Left kidney (tissue), 8 donors: ENCODE measurements around the gene SSX4B. TPM values are rescaled to one million over a fixed set of nuclear protein-coding genes. Genes with fewer than 3 reads are reported as not detected.
"Not testable (repeated sequence)": the region's sequence is repeated elsewhere in the genome, so short reads cannot be mapped to it uniquely, and the experiment has no call there.

ENCODE experiments used
- DNase-seq: peaks from one replicate; pipeline ENCODE4 v3.0.0-alpha.2; 2013
- long read RNA-seq, 8 donors: transcript quantifications; one replicate each; lab custom pipeline, GENCODE V29; 2026
- polyA plus RNA-seq: library from polyadenylated mRNA; unstranded; fragments of 120-200 nt; gene quantifications from one replicate; pipeline ENCODE4 v1.2.1, GENCODE V29; 2013; ENCODE audit not compliant: insufficient read length

The SSX4B gene, protein sequence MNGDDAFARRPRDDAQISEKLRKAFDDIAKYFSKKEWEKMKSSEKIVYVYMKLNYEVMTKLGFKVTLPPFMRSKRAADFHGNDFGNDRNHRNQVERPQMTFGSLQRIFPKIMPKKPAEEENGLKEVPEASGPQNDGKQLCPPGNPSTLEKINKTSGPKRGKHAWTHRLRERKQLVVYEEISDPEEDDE
- polyA plus RNA-seq = not detected
- long read RNA-seq, donor 1 = 0 reads
- long read RNA-seq, donor 2 = 0 reads
- long read RNA-seq, donor 3 = 0 reads
- long read RNA-seq, donor 4 = 0 reads
- long read RNA-seq, donor 5 = 0 reads
- long read RNA-seq, donor 6 = 0 reads
- long read RNA-seq, donor 7 = 0 reads
- long read RNA-seq, donor 8 = 0 reads

GRCh38 chrX:48411860-48412259, at the start of gene SSX4B:
Gene SSX4B, minus strand, starts transcription at chrX:48411960. Its CDS starts 588 bp downstream, at chrX:48411372.
- DNase-seq = not testable (repeated sequence)

DNA sequence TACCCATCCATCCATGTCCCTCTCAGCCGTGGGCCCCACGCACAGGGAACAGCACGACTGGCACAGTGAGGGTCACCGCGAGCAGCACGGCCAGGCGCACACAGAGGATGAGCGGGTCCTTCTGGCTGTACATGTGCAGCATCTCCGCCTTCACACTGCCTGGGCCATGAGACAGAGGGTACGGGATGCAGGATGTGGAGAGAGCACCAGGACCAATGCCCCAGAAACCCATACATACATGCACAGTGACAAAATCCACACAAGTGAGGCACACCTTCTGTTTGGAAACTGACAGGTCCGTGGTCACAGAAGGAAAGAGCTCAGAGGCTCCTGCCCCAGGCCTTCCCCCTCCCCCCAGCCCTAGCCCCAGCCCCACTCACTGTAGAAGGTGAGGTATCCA, 48.8 kb upstream of the SSX4B start:
- no peak for DNase-seq

- no peak for DNase-seq
Measured at GRCh38 chrX:48460031-48460430, 48.3 kb upstream of the SSX4B start.

- no peak for DNase-seq
Measured at GRCh38 chrX:48459483-48459882, 47.7 kb upstream of the SSX4B start.

- no peak for DNase-seq
Measured at GRCh38 chrX:48458711-48459110, 47.0 kb upstream of the SSX4B start.

DNA sequence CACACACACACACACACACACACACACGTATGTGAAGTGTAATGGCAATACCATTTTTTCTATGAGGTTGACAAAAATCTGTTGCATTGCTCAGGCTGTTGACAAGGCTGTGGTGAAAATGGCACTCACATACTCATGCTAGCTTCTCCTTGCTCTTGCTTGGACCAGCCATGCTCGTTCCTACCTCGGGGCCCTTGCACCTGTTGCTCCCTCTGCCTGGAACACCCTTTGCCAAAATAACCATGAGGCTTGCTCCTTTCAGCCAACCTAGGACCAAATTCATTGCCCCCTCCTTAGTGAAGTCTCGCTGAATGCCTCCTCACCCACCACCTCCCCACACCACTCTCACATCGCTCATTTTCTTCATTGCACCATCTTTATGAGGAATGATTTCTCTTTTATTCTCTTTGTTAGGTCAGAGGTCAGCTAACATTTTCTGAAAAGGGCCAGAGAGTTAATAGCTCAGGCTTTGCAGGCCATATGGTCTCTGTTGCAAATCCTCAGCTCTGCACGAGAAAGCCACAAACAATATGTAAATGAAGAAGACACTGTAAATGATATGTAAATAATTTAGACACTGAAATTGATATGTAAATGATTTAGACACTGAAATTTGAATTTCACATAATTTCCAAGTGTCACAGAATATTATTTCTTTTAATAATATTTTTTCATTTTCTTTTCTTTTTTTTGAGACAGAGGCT, 45.0 kb upstream of the SSX4B start:
- no peak for DNase-seq

DNA sequence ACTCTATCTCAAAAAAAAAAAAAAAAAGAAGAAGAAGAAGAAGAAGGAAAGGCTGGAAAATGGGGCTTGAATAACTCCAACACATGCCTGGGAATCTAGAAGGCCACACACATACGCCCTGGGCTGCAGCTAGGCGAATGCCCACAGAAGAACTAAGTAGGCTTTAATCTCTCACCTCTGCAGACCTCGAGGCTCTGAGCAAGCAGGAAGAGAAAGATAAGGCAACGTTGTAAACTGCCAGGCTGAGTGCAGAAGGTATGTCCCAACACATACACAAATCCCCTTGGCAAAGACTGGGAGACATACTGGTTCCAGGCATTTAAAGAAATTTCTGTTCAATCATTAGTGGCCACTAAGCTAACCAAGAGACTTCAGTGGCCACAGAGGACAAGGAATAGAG, 39.9 kb upstream of the SSX4B start:
- no peak for DNase-seq

DNA sequence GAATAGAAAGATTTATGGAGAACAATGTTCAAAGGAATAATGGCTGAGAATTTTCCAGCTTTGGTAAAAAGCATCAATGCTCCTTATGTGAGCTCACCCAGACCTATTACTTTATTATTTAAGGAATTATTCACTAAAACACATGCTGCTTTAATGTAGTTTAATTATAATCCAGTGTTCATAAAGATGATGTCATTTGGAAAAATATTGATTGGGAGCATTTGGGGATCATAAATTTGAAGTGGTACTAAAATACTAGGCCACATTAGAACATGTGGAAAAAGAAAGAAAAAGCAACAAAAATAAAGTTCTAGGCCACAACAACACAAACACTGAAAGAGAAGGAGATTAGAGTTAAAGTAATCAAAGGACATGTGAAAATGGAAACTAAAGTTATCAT, 38.3 kb upstream of the SSX4B start:
- DNase-seq = no peak

GRCh38 chrX:48447201-48447600, 35.4 kb upstream of the SSX4B start:
- DNase-seq = not testable (repeated sequence)

DNA sequence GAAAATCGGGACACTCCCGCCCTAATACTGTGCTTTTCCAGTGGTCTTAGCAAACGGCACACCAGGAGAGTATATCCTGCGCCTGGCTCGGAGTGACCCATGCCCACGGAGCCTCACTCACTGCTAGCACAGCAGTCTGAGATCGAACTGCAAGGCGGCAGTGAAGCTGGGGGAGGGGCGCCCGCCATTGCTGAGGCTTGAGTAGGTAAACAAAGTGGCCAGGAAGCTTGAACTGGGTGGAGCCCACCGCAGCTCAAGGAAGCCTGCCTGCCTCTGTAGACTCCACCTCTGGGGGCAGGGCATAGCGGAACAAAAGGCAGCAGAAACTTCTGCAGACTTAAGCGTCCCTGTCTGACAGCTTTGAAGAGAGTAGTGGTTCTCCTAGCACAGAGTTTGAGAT, 22.0 kb upstream of the SSX4B start:
- not testable (repeated sequence) for DNase-seq

GRCh38 chrX:48430166-48430565, 18.4 kb upstream of the SSX4B start:
- DNase-seq = not testable (repeated sequence)

- not testable (repeated sequence) for DNase-seq
Measured at GRCh38 chrX:48429606-48430005, 17.8 kb upstream of the SSX4B start.

GRCh38 chrX:48427027-48427716, 15.4 kb upstream of the SSX4B start:
- DNase-seq = not testable (repeated sequence)

- DNase-seq = not testable (repeated sequence)
Measured at GRCh38 chrX:48397825-48398224, 13.9 kb downstream of the SSX4B start.

GRCh38 chrX:48396931-48397330, 14.8 kb downstream of the SSX4B start:
- DNase-seq = not testable (repeated sequence)

DNA sequence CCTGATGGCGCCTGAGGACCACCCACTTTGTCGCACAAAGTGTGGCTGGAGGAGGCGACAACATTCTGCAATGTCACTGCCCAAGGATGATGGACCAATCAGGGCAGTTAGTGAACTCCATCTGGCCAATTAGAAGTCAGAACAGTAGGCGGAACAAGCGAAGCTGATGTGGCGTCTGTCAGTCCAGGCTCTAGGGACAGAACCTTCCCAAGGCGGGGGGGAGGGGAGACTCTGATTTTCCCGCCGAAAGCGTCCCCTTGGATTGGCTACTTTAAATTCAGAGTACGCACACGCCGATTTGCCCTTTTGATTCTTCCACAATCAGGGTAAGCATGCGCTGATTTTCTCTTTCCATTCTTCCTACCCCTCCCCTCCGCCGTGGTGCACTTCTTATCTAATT, 28.5 kb downstream of the SSX4B start, which contains the start of gene SSX4:
SSX4 (plus strand) TSS at position 301 of the 400 bp plus-strand sequence. CDS start 515 bp downstream, outside the sequence.
- DNase-seq = not testable (repeated sequence)

- DNase-seq = not testable (repeated sequence)
Measured at GRCh38 chrX:48370408-48370807, 41.4 kb downstream of the SSX4B start.

DNA sequence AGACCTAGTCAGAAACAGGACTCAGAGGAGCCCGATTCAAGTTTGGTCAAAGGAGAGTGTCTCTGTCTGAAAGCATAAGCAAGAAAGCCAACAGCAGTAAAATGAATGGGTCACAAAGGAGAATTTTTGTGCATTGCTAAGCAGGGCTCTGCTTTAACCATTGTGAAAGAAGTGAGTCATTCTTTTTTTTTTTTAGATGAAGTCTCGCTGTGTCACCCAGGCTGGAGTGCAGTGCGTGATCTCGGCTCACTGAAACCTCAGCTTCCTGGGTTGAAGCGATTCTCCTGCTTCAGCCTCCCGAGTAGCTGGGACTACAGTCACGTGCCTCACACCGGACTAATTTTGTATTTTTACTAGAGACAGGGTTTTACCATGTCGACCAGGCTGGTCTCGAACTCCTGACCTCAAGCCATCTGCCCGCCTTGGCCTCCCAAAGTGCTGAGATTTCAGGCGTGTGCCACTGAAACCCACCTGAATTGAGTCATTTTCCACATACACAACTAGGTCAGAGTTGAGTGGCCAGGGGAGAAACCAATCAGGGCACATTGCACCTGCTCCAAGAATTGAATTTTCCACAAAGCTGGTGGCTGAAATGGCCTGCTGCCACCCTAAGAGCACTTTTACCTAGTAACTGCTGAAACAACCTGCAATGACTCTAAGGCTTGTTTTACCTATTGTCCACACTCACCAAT, 43.9 kb downstream of the SSX4B start:
- DNase-seq = not testable (repeated sequence)

DNA sequence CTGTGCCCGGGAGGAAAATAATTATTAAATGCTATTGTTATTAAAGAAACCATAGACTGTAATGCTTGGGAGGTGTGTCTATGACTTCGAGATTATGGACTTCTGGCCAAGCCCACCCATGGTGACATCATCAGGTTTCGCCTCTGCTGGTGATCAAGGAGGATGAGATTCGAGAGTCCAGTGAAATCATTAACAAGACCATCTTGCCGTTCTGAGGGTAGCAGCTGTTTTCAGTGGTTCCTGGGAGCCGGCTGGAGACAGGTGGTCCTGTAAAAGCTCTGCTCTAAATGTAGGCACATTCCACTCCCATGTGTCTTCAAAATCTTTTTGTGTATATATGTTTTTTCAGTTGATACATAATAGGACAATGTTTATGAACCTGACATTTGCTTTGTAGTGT, 52.5 kb downstream of the SSX4B start:
- not testable (repeated sequence) for DNase-seq

DNA sequence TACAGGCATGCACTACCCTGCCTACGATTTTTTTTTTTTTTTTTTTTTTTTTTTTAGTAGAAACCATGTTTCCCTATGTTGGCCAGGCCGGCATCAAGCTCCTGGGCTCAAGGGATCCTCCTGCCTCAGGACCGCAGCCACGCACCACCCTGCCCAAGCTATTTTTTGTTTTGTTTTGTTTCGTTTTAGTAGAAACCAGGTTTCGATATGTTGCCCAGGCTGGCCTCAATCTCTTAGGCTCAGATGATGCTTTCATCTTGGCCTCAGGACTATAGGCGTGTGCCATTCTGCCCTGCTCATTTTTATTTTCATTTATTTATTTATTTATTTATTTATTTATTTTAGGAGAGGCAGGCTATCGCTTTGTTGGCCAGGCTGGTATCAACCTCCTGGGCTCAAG, 54.1 kb downstream of the SSX4B start:
- DNase-seq = no peak

DNA sequence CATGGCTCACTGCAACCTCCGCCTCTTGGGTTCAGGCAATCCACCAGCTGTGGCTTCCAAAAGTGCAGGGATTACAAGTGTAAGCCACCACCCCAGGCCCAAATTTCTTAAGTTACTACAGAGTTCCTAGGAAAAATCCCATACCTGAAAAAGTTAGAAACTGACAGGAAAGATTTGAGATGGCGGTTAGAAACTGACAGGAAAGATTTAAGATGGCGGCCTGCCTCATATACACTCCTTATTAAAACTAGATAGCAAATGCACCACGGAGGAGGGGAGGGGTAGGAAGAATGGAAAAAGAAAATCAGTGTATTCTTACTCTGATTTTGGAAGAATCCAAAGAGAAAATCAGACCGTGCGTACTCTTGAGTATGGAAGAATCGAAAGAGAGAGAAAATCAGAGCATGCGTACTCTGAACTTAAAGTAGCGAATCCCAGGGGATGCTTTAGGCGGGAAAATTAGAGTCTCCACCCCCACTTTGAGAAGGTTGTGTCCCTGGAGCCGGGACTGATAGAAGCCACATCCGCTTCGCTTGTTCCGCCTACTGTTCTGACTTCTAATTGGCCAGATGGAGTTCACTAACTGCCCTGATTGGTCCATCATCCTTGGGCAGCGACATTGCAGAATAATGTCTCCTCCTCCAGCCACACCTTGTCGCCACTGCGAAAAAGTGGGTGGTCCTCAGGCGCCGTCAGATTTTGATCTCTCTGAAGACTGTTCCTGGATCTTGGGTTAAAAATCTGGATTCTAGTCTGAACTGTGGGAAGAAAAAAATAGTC, 55.3 kb downstream of the SSX4B start, which contains the start of gene SSX3:
SSX3 (minus strand) TSS at position 389 of the 780 bp plus-strand sequence. CDS start 1,454 bp downstream, outside the sequence.
- not testable (repeated sequence) for DNase-seq
